Activated T-cell treated with anti-CD3 and anti-CD28 coated beads for 1 hour (primary cell): ENCODE data around the gene AHI1.
"Not testable (repeated sequence)": the region's sequence is repeated elsewhere in the genome, so short reads cannot be mapped to it uniquely, and the experiment has no call there.

Experiments used
- DNase-seq: peaks from one replicate; pipeline ENCODE4 v3.0.0-alpha.2; 2020; ENCODE audit warnings: low read depth

The AHI1 gene

DNA sequence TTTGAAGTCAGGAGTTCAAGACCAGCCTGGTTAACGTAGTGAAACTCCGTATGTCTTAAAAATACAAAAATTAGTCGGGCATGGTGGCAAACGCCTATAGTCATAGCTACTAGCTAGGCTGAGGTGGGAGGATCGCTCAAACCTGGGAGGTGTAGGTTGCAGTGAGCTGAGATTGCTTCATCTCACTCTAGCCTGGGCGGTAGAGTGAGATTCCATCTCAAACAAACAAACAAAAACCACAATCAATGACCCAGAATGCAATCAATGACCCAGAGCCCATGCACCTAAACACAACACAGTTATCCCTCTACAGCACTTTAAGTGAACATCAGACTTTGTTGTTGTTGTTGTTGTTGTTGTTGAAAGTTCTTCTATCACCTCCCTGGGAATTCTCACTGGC lies 238.6 kb downstream of the AHI1 start:
- no peak for DNase-seq

DNA sequence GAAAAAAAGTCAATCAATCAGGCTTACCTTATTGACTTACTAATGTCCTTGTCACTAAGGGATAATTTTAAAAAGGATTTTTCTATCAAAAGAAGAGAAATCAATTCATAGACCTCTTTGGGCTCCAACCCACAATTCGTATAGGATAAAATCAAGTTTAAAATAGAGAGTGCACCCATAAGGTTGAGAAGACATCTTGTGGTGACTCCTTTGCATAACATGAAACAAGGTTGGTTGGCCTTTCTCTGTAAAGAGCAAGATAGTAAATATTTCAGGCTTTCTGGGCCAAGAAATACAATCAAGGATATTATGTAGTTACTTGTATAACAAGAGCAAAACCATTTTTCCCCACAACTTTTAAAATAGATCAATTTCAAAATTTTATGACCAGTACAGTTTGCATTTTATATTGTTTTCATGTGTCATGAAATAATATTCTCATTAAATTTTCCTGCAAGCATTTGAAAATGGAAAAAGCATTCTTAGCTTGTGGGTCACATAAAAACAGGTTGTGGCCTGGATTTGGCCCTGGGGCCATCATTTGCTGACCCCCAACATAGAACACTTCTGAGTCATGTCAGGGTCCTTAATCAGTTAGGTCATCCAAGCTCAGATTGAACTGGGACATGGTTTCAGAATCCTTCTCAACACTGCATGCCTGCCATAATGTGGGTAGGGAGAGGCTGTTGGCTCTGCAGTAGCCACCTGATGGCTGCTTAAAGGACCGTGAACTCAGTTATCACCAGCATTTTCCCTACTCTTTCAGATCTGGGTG lies 239.7 kb downstream of the AHI1 start:
- DNase-seq: no peak

- DNase-seq: no peak
Observed at GRCh38 chr6:135256866-135257265, 240.7 kb downstream of the AHI1 start.

DNA sequence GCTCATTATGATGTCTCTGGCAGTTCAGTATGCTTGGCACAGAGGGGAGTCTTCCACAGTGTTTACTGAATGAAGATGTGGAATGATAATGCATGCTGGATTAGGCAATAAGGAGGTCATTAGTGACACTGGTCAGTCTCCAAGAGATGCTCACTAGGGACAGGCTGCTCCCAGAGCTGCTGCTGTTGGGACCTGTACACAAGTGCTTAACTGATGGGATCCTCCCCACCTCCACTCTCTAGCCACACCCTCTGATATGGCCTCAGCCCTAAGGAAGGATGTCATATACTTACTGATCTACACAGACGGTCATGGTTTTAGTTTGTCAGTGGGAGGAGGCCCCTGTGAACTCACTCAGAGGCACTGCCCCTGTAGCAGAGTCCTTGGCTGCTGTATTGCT lies 243.1 kb downstream of the AHI1 start:
- DNase-seq: no peak

DNA sequence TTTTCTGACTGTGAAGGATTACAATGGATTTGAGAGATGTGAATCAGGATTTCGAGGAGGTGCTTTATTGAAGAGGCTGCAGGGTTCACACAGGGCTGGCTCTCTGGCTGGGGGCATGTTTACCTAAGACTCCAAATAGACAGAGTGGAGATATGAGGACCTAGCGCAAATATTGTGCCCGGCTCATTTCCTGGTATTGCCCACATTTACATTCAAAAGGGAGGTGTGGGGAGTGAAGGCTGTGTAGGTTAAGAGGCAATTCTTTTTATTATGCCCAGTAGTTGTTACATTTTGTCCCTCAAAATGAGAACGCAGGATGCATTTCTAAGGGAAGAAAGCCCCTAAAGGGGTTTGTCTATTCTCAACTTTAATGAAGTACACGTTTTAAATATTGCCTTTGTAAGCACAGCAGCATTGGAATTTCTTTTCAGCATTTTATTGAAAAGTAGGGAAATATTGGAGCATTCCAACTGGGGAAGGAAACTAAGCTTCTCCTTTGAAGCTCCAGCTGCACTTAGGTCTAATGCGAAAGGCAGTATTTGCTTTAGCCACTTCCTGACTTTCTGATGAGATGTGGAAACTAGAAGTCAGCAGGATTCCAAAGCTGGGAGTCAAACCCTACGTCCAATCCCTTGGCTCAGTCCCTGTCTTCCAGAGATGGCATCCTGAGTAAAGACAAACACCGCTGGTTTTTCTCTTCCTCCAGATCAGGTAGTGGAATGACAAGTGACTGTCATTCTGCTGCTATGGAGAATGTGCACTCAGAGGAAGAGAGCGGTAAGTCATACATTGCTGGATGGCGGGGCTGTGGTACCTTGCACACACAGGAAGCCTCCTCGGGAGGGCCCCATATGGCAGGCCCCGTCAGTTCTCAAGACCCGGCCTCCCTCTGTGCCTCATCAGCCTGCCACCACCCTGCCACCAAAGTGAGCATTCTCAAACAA lies 245.8 kb downstream of the AHI1 start:
- no peak for DNase-seq

DNA sequence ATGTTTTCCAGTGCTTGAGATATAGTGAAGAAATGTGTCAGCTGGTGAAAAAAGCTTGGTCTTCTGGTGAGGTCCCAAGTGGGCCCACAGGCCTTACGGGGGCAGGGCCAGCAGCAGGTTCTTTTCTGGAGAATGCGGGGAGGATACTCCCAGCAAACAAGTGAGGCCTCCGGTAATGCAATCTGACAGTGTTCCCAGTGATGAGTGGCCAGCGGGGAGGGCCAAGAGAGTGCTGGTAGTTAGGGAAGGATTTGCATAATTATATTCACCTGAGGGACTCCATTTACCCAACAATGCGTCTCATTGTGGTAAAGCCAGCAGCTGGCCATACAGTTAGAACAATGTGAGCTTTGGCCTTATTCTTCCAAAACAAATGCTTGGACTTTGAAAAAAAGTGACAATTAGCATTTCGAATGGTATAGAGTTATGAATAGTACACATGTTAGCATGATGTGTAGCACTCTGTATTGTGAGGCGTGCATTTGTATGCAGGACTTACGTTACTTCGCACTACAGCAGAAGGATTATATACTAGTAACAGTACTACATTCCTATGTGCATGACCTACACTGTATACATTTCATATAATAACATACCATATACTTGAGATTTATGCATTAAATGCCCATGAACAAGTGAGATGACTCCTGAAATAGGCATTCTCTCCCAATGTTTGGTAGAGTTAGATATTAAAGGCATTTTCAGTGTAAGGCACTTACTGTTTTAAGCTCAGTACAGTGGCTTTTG lies 246.6 kb downstream of the AHI1 start:
- no peak for DNase-seq

DNA sequence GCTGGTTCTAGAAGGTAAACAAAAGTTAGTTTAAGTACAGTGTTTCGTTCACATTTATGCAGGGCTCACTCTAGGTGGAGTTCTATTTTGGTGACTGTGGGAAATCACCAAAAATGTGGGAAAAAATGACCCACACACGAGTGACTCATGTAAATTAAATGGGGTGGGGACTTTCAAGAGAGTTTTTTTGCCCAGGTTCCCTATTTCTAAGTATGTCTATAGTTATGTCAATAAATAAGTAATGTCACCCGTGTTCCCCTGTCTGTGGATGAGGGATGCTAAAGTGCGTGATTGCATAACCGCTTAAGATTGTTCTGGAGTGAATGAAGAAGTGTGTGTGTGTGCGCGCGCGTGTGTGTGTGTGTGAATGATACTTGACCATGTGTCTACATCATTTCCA lies 247.3 kb downstream of the AHI1 start:
- no peak for DNase-seq

DNA sequence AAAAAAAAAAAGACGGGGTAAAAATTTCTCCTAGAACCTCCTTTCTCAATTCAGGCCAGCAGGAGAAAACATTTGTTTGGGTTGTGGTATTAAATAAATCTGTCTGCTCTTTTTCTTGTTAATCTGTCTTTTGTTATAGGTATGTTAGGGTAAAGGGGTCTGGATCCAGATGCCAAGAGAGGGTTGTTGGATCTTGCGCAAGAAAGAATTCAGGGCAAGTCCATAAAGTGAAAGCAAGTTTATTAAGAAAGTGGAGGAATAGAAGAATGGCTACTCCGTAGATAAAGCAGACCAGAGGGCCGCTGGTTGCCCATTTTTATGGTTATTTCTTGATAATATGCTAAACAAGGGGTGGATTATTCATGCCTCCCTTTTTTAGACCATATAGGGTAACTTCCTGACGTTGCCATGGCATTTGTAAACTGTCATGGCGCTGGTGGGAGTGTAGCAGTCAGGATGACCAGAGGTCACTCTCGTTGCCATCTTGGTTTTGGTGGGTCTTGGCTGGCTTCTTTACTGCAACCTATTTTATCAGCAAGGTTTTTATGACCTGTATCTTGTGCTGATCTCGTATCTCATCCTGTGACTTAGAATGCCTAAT lies 251.0 kb downstream of the AHI1 start:
- not testable (repeated sequence) for DNase-seq

DNA sequence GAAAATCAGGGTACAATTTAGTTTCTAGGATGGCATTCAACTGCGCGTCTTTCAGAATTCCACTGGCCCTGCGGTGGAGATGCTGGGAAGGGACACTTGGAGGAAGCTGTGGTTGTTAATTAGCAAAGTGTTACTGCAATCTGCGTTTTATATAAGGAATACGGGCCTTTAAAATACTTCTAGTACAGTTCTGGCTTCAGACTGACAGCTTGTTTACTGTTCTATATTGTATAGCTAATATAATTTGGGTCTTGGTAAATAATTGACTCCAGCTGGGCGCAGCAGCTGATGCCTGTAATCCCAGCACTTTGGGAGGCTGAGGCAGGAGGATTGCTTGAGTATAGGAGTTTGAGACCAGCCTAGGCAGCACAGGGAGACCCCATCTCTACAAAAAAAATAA lies 252.7 kb downstream of the AHI1 start:
- no peak for DNase-seq

- no peak for DNase-seq
Observed at GRCh38 chr6:135243871-135244796, 253.4 kb downstream of the AHI1 start.

GRCh38 chr6:135240711-135241110 lies 256.8 kb downstream of the AHI1 start:
- DNase-seq: no peak

DNA sequence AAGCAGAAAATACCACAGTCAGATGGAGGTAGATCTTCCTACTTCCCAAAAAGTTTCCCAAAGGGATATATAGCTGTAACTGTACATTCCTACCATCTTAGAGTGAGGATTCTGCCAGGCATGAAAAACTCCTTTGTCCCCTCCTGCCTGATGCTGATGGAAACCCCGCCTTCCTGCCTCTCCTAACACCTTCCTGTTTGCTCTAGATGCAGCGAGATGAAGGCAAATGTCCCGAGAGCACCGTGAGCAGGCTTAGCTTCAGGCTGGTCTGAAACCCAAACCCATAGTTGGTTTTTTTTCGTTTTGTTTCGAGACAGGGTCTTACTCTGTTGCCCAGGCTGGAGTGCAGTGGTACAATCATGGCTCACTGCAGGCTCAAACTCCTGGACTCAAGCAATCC lies 260.8 kb downstream of the AHI1 start:
- DNase-seq: no peak

DNA sequence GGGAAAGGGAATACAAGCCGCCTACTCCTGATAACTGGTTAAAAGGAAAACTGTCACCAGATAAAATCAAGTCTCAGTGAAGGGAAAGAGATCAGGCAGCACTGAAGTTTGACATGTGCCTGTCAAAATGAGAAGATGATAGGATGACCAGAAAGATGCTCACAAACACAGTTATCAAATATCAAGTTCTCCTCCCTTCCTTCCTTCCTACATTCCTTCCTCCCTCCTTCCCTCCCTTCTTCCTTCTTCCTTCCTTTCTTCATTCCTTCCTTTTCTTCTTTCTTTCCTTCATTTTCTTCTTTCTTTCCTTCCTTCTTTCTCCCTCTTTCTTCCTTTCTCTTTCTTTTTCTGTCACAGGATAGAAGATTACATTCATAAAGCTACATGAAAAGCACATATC lies 261.2 kb downstream of the AHI1 start:
- DNase-seq: no peak

GRCh38 chr6:135235716-135236115 lies 261.8 kb downstream of the AHI1 start:
- no peak for DNase-seq

DNA sequence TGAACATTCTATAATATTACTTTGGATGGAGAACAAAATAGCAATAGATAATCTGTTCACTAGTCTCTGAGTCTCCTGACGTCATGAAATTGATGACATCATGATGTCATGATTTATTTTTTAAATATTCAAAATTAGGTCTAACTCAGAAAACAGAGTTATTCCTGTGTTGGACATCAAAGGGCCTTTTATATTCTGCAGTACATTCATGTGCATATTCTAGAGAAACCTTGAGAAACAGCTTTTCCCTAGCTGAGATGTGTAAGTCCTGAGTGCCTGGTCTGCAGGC lies 263.1 kb downstream of the AHI1 start:
- DNase-seq: no peak

- no peak for DNase-seq
Observed at GRCh38 chr6:135233686-135234491, 263.7 kb downstream of the AHI1 start.
